HG03039 (cell line): ENCODE measurements around the gene ZNF329.
"Not testable (repeated sequence)": the region's sequence is repeated elsewhere in the genome, so short reads cannot be mapped to it uniquely, and the experiment has no call there.

ENCODE experiments used
- ATAC-seq: cut with Tn5 transposase; IDR thresholded peaks from one replicate; pipeline ENCODE4 v1.9.1; 2021; ENCODE audit warnings: mild to moderate bottlenecking, moderate library complexity; ENCODE audit not compliant: unreplicated experiment

The ZNF329 gene

GRCh38 chr19:58150328-58150921, at the start of gene ZNF329:
ZNF329 (minus strand) TSS chr19:58150789; CDS start chr19:58129503, 21,286 bp downstream.
- ATAC-seq, result peak; percentile 60

- ATAC-seq, result no peak
Observed at GRCh38 chr19:58196901-58197616, 46.5 kb upstream of the ZNF329 start.

- no peak for ATAC-seq
Observed at GRCh38 chr19:58183817-58184215, 33.2 kb upstream of the ZNF329 start.

- ATAC-seq, result peak; percentile 83
Observed at GRCh38 chr19:58182989-58183816, 32.6 kb upstream of the ZNF329 start, which contains the start of gene ZNF274. ZNF274 (plus strand) TSS chr19:58183061; CDS start chr19:58183966, 905 bp downstream.

GRCh38 chr19:58182577-58182988, 32.0 kb upstream of the ZNF329 start:
- ATAC-seq, result no peak

GRCh38 chr19:58181902-58182576, 31.4 kb upstream of the ZNF329 start:
- ATAC-seq, result no peak

- no peak for ATAC-seq
Observed at GRCh38 chr19:58170860-58171259, 20.3 kb upstream of the ZNF329 start.

- ATAC-seq, result no peak
Observed at GRCh38 chr19:58166708-58167280, 16.2 kb upstream of the ZNF329 start.

- ATAC-seq, result no peak
Observed at GRCh38 chr19:58166268-58166667, 15.7 kb upstream of the ZNF329 start.

- no peak for ATAC-seq
Observed at GRCh38 chr19:58157045-58157728, 6.6 kb upstream of the ZNF329 start.

GRCh38 chr19:58154679-58155648, 4.4 kb upstream of the ZNF329 start:
- ATAC-seq, result peak; percentile 53

- ATAC-seq, result no peak
Observed at GRCh38 chr19:58154287-58154678, 3.7 kb upstream of the ZNF329 start.

GRCh38 chr19:58153386-58153785, 2.8 kb upstream of the ZNF329 start:
- ATAC-seq, result no peak

GRCh38 chr19:58147475-58147874, 3.1 kb downstream of the ZNF329 start:
- not testable (repeated sequence) for ATAC-seq

GRCh38 chr19:58145849-58146248, 4.7 kb downstream of the ZNF329 start:
- no peak for ATAC-seq

GRCh38 chr19:58134244-58134643, 16.3 kb downstream of the ZNF329 start:
- no peak for ATAC-seq

GRCh38 chr19:58129284-58129683, 21.3 kb downstream of the ZNF329 start:
- no peak for ATAC-seq

- no peak for ATAC-seq
Observed at GRCh38 chr19:58128041-58128685, 22.4 kb downstream of the ZNF329 start.
